Loucy (cell line): ENCODE measurements around the gene PA2G4.

Experiments
- H2AFZ ChIP-seq: fragments of 200-600 bp; sonication (generic); 2 replicates; pipeline ENCODE4 v1.6.0; 2016; ENCODE audit warnings: antibody characterized with exemption, mild to moderate bottlenecking, low read length, moderate library complexity
- H3F3A ChIP-seq: fragments of 200-600 bp; 2 replicates; pipeline ENCODE4 v1.6.0; 2016; ENCODE audit warnings: antibody characterized with exemption, low read depth, mild to moderate bottlenecking
- H3K27me3 ChIP-seq: fragments of 200-600 bp; sonication (generic); 2 replicates; pipeline ENCODE4 v1.6.1; 2014; ENCODE audit warnings: low read length, mild to moderate bottlenecking; ENCODE audit not compliant: insufficient read depth, poor library complexity, severe bottlenecking
- H3K36me3 ChIP-seq: fragments of 200-600 bp; sonication (generic); 2 replicates; pipeline ENCODE4 v1.6.1; 2016; ENCODE audit warnings: low read length; ENCODE audit not compliant: insufficient read depth
- H3K4me1 ChIP-seq: fragments of 200-600 bp; sonication (generic); 2 replicates; pipeline ENCODE4 v1.5.1; 2014; ENCODE audit warnings: low read length, mild to moderate bottlenecking; ENCODE audit not compliant: insufficient read depth, poor library complexity, severe bottlenecking
- H3K4me2 ChIP-seq: fragments of 200-600 bp; sonication (generic); 2 replicates; pipeline ENCODE4 v1.6.0; 2014; ENCODE audit warnings: antibody characterized with exemption, low read length, low read depth, mild to moderate bottlenecking; ENCODE audit not compliant: poor library complexity, severe bottlenecking
- H3K4me3 ChIP-seq: fragments of 200-600 bp; sonication (generic); 2 replicates; pipeline ENCODE4 v1.5.1; 2014; ENCODE audit warnings: low read length, mild to moderate bottlenecking, mixed read lengths; ENCODE audit not compliant: poor library complexity, severe bottlenecking
- H3K79me2 ChIP-seq: fragments of 200-600 bp; sonication (generic); 2 replicates; pipeline ENCODE4 v1.6.1; 2014; ENCODE audit warnings: low read length; ENCODE audit not compliant: insufficient read depth
- H3K9ac ChIP-seq: fragments of 200-600 bp; sonication (generic); 2 replicates; pipeline ENCODE4 v1.6.0; 2014; ENCODE audit warnings: mild to moderate bottlenecking, low read depth, low read length, moderate library complexity; ENCODE audit not compliant: poor library complexity, severe bottlenecking
- H3K9me2 ChIP-seq: fragments of 200-600 bp; sonication (generic); replicated peaks from 2 replicates; pipeline ENCODE4 v1.6.1; 2016; ENCODE audit warnings: low read depth, low read length, mixed read lengths
- H3K9me3 ChIP-seq: fragments of 200-600 bp; sonication (generic); 2 replicates; pipeline ENCODE4 v1.6.1; 2014; ENCODE audit warnings: mild to moderate bottlenecking, antibody characterized with exemption, low read length, low read depth; ENCODE audit not compliant: insufficient read depth
- H4K20me1 ChIP-seq: fragments of 200-600 bp; sonication (generic); 2 replicates; pipeline ENCODE4 v1.6.0; 2014; ENCODE audit warnings: antibody characterized with exemption, low read length, mild to moderate bottlenecking; ENCODE audit not compliant: insufficient read depth, poor library complexity, severe bottlenecking
- EZH2phosphoT487 ChIP-seq: fragments of 200-600 bp; IDR thresholded peaks from 2 replicates; pipeline ENCODE4 v1.6.1; 2018; ENCODE audit warnings: antibody characterized with exemption, mild to moderate bottlenecking, moderate library complexity, borderline replicate concordance
- TF ChIP-seq, protein P1 (sequence below): fragments of 200-600 bp; sonication (generic); conservative IDR thresholded peaks from 2 replicates; pipeline ENCODE4 v1.5.1; 2014; ENCODE audit warnings: mild to moderate bottlenecking, antibody characterized with exemption, low read length

The PA2G4 gene

GRCh38 chr12:56161690-56162351, 57.5 kb downstream of the PA2G4 start:
- no peaks in the 10 kb centered on the region for H3K9me2 ChIP-seq
- H3F3A ChIP-seq = no peaks in the 10 kb centered on the region
- H3K36me3 ChIP-seq = peaks cover 70% of the 10 kb centered on the region; the same call in 1 of the 2 replicates
- H4K20me1 ChIP-seq = peaks cover 44% of the 10 kb centered on the region
- no peaks in the 10 kb centered on the region for H3K27me3 ChIP-seq
- no peak overlapping the region for H3K4me3 ChIP-seq
- peak overlapping the region; percentile 93 for H3K4me2 ChIP-seq
- H3K79me2 ChIP-seq = peaks cover 47% of the 10 kb centered on the region
- H3K9me3 ChIP-seq = no peaks in the 10 kb centered on the region
- no peak overlapping the region for H2AFZ ChIP-seq
- H3K9ac ChIP-seq = no peak overlapping the region
- TF ChIP-seq EZH2phosphoT487 = no peak
- TF ChIP-seq, protein P1, sequence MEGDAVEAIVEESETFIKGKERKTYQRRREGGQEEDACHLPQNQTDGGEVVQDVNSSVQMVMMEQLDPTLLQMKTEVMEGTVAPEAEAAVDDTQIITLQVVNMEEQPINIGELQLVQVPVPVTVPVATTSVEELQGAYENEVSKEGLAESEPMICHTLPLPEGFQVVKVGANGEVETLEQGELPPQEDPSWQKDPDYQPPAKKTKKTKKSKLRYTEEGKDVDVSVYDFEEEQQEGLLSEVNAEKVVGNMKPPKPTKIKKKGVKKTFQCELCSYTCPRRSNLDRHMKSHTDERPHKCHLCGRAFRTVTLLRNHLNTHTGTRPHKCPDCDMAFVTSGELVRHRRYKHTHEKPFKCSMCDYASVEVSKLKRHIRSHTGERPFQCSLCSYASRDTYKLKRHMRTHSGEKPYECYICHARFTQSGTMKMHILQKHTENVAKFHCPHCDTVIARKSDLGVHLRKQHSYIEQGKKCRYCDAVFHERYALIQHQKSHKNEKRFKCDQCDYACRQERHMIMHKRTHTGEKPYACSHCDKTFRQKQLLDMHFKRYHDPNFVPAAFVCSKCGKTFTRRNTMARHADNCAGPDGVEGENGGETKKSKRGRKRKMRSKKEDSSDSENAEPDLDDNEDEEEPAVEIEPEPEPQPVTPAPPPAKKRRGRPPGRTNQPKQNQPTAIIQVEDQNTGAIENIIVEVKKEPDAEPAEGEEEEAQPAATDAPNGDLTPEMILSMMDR = no peak
- H3K4me1 ChIP-seq = peaks cover 25% of the 10 kb centered on the region

DNA sequence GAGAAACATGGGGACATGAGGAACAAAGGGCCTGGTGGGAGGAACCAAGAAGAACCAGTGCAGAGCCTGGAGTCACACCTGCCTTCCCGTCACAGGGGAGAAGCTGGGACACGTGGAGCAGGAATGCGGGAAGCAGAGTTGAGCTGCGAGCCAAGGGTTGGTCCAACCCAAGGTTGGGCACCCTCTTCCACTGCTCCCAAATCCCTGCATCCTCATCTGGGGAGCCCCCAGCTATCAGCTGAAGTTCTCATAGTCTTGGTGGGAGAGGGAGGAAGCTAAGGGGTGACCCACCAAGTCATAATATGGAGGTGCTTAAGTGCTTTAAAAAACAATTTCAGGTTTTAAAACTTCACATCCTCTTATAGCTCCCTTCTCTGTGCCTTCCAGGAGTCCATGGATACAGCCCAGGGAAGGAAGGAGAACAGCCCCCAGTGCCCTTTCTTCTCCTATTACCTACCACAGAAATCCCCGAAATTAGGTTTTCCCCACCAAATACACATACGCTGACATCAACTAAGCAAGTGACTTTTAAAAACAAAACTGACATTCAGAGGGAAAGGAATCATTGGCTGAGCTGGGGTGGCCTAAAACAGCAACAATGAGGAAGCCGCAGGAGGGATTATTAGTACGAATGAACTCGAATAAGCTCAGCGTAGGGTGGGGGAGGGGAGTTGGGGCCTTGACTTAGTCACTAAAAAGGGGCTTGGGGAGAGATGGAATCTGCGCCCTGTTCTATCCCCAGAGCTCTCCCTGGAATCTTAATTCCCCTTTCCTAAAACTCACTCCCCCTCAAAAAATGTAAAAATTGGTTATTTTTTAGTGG, 58.3 kb downstream of the PA2G4 start:
- TF ChIP-seq, protein P1 = no peak
- no peak for TF ChIP-seq EZH2phosphoT487
- no peak overlapping the region for H3K9ac ChIP-seq
- peaks cover 44% of the 10 kb centered on the region for H4K20me1 ChIP-seq
- no peaks in the 10 kb centered on the region for H3F3A ChIP-seq
- H3K27me3 ChIP-seq = no peaks in the 10 kb centered on the region
- H3K9me3 ChIP-seq = no peaks in the 10 kb centered on the region
- no peaks in the 10 kb centered on the region for H3K9me2 ChIP-seq
- peaks cover 40% of the 10 kb centered on the region for H3K79me2 ChIP-seq
- peaks cover 75% of the 10 kb centered on the region; the same call in 1 of the 2 replicates for H3K36me3 ChIP-seq
- no peak overlapping the region for H3K4me3 ChIP-seq
- no peak overlapping the region for H2AFZ ChIP-seq
- H3K4me2 ChIP-seq = no peak overlapping the region
- peaks cover 25% of the 10 kb centered on the region for H3K4me1 ChIP-seq
